Lower leg skin (tissue), 3 donors: ENCODE data around the gene GYPB.
"Not testable (repeated sequence)": the region's sequence is repeated elsewhere in the genome, so short reads cannot be mapped to it uniquely, and the experiment has no call there.

Experiments
- POLR2A ChIP-seq, 2 donors: fragments of 450-650 bp; IDR thresholded peaks; one replicate each; pipeline ENCODE4 v1.6.1; 2016 to 2017; ENCODE audit warnings: antibody characterized with exemption in 2 of 2, mild to moderate bottlenecking in 1 of 2, moderate library complexity in 1 of 2
- TF ChIP-seq, protein P1 (sequence below), 3 donors: fragments of 450-650 bp; IDR thresholded peaks; one replicate each; pipeline ENCODE4 v1.5.1; 2016; ENCODE audit warnings: antibody characterized with exemption in 3 of 3, mild to moderate bottlenecking in 3 of 3, moderate library complexity in 2 of 3

DNA sequence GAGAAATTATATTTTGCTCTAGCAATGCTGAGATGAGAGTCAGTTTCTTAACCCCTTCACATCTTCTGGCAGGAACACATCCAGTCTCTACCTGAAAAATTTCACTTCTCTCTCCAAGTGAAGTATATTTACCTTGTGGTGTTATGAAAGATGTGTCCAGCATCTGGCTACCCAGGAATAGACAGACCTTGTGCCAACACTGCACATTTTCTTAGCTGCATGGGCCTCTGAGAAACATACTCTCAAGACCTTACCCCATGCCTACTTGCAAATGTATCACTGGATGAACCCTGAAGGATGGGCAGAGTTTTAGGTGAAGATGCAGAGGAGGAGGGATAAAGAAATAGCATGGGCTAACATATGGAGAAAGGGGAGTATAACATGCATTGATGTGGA, 13.6 kb downstream of the GYPB start:
- TF ChIP-seq, protein P1, sequence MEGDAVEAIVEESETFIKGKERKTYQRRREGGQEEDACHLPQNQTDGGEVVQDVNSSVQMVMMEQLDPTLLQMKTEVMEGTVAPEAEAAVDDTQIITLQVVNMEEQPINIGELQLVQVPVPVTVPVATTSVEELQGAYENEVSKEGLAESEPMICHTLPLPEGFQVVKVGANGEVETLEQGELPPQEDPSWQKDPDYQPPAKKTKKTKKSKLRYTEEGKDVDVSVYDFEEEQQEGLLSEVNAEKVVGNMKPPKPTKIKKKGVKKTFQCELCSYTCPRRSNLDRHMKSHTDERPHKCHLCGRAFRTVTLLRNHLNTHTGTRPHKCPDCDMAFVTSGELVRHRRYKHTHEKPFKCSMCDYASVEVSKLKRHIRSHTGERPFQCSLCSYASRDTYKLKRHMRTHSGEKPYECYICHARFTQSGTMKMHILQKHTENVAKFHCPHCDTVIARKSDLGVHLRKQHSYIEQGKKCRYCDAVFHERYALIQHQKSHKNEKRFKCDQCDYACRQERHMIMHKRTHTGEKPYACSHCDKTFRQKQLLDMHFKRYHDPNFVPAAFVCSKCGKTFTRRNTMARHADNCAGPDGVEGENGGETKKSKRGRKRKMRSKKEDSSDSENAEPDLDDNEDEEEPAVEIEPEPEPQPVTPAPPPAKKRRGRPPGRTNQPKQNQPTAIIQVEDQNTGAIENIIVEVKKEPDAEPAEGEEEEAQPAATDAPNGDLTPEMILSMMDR (IDR thresholded peaks at IDR 0.05) = not testable (repeated sequence)
- TF ChIP-seq POLR2A (IDR thresholded peaks at IDR 0.05) = not testable (repeated sequence)
